Keratinocyte (primary cell): ENCODE measurements around the gene SCAF1. TPM values are rescaled to one million over a fixed set of nuclear protein-coding genes. Genes with fewer than 3 reads are reported as not detected.

Source experiments
- DNase-seq: peaks from one replicate; pipeline ENCODE4 v3.0.0-alpha.2; 2011; ENCODE audit warnings: low read depth, missing footprints, low spot score
- FAIRE-seq: peaks from 2 replicates; lab custom pipeline; 2011; peaks lifted over from hg19 to GRCh38; lab: Jason Lieb, UNC
- H2AFZ ChIP-seq: 2 replicates; pipeline ENCODE4 v1.6.0; 2012; ENCODE audit warnings: low read length, control low read depth, inconsistent platforms; ENCODE audit not compliant: control insufficient read depth
- H3K27ac ChIP-seq: 2 replicates; pipeline ENCODE4 v1.5.1; 2011; ENCODE audit warnings: low read length; ENCODE audit not compliant: control insufficient read depth, insufficient read depth
- H3K27me3 ChIP-seq: 3 replicates; pipeline ENCODE4 v1.6.0; 2011; ENCODE audit warnings: low read length; ENCODE audit not compliant: control insufficient read depth, insufficient read depth; ENCODE audit errors: extremely low read depth
- H3K36me3 ChIP-seq, 2 experiments: 2 replicates in 1 of 2; 3 replicates in 1 of 2; pipeline ENCODE4 v1.5.1; 2011; ENCODE audit warnings: low read length in 2 of 2, mild to moderate bottlenecking in 1 of 2; ENCODE audit not compliant: control insufficient read depth in 2 of 2, insufficient read depth in 2 of 2; ENCODE audit errors: extremely low read depth in 1 of 2
- H3K4me1 ChIP-seq: 3 replicates; pipeline ENCODE4 v1.5.1; 2011; ENCODE audit warnings: low read length; ENCODE audit not compliant: control insufficient read depth, insufficient read depth; ENCODE audit errors: extremely low read depth
- H3K4me2 ChIP-seq: 3 replicates; pipeline ENCODE4 v1.6.0; 2011; ENCODE audit warnings: low read depth, low read length; ENCODE audit not compliant: control insufficient read depth, insufficient read depth; ENCODE audit errors: extremely low read depth
- H3K4me3 ChIP-seq, 3 experiments: fragments of 200-600 bp in 1 of 3; sonication (generic) in 1 of 3; 2 replicates in 2 of 3; 3 replicates in 1 of 3; pipeline ENCODE4 v1.5.1; 2011 to 2016; ENCODE audit warnings: low read length in 3 of 3, mild to moderate bottlenecking in 3 of 3, control low read depth in 2 of 3, inconsistent platforms in 1 of 3, low read depth in 1 of 3, mixed read lengths in 1 of 3, mixed run types in 1 of 3, moderate library complexity in 1 of 3; ENCODE audit not compliant: control insufficient read depth in 2 of 3, insufficient read depth in 2 of 3; ENCODE audit errors: extremely low read depth in 1 of 3
- H3K79me2 ChIP-seq: 2 replicates; pipeline ENCODE4 v1.6.0; 2012; ENCODE audit warnings: low read length; ENCODE audit not compliant: control insufficient read depth, insufficient read depth
- H3K9ac ChIP-seq: 3 replicates; pipeline ENCODE4 v1.6.0; 2011; ENCODE audit warnings: low read length; ENCODE audit not compliant: control insufficient read depth, insufficient read depth; ENCODE audit errors: extremely low read depth
- H3K9me1 ChIP-seq: 3 replicates; pipeline ENCODE4 v1.6.0; 2011; ENCODE audit warnings: low read length; ENCODE audit not compliant: control insufficient read depth, insufficient read depth; ENCODE audit errors: extremely low read depth
- H3K9me3 ChIP-seq: 2 replicates; pipeline ENCODE4 v1.5.1; 2012; ENCODE audit warnings: low read depth, low read length; ENCODE audit not compliant: control insufficient read depth
- H4K20me1 ChIP-seq: 3 replicates; pipeline ENCODE4 v1.6.0; 2011; ENCODE audit warnings: low read length; ENCODE audit not compliant: control insufficient read depth, insufficient read depth; ENCODE audit errors: extremely low read depth
- EZH2 ChIP-seq: IDR thresholded peaks from one replicate; pipeline ENCODE4 v1.6.1; 2012; ENCODE audit warnings: inconsistent platforms, mild to moderate bottlenecking, low read length, moderate library complexity
- dilution Hi-C: fragments of 300-500 bp; cut with MboI; formaldehyde crosslinking; loops from one replicate; pipeline ENCODE4 v1.7.0; 2020; ENCODE audit warnings: low sequenced_read_pairs; ENCODE audit not compliant: extremely low pct_ligation_motif_present
- polyA plus RNA-seq, 5 experiments: library from polyadenylated mRNA; depleted of rRNA in 3 of 5; stranded (reverse) in 3 of 5; stranded (forward) in 1 of 5; unstranded in 1 of 5; fragments of >200 nt; gene quantifications; 1 replicate in 1 of 5; 2 replicates in 3 of 5; 3 replicates in 1 of 5; pipeline versions ENCODE4 v1.2.1 to v1.2.3, GENCODE V29; 2011 to 2012; ENCODE audit warnings: missing spikeins in 2 of 5, low read depth in 1 of 5, low replicate concordance in 1 of 5
- TF ChIP-seq, protein P1 (sequence below), 3 experiments: IDR thresholded peaks in 1 of 3; conservative IDR thresholded peaks in 1 of 3; optimal IDR thresholded peaks in 1 of 3; 2 replicates in 2 of 3; 3 replicates in 1 of 3; pipeline versions ENCODE3 to v1.5.1; 2011; ENCODE audit warnings: low read length in 3 of 3, mild to moderate bottlenecking in 3 of 3, moderate library complexity in 2 of 3, control low read depth in 1 of 3, inconsistent platforms in 1 of 3; ENCODE audit not compliant: insufficient read depth in 2 of 3; ENCODE audit errors: extremely low read depth in 1 of 3

The SCAF1 gene
- polyA plus RNA-seq, 1 donor (not counting 4 experiments of a cell fraction or from before 2014, with no cell fraction given), result 3.4 TPM

DNA sequence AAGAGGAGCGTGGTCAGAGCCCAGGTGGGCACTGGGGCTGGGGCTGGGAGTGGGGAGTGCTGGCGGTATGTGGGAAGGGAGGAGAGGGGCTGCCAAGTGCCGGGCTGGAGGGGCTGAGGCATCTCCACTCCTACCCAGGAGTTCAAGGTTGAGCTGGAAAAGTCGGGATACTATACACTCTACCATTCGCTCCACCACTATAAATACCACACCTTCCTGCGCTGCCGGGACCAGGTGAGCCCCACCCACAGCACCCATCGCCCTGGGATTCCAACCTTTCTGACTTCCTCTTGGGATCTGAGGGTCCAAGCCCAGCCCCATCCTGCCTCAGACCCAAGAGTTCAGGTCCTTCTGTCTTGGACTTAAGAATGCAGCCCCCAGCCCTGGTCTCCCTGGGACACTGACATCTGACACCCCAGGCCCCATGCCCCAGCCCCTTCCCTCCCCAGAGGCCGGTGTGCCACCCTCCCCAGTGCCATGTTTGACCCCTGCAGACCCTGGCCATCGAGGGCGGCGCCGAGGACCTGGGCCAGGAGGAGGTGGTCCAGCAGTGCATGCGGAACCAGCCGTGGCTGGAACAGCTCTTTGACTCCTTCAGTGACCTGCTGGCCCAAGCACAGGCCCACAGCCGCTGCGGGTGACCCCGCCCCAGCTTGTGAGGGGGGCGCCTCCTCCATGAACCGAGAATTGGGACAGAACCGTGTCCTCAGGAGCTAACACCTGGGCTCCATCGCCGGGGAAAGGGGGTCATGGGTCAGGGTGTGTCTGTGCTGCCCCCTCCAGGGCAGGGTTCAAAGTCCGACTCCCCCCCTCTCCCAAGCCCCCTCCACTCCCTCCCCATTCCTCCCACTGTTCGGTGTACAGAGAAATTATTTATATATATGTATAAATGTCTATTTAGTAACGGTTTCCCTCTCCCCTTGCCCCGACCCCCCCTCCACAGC, 16.8 kb upstream of the SCAF1 start:
- Histone ChIP-seq H4K20me1 (no peaks in the 10 kb centered on the region), H3K36me3 (peaks cover 6 to 12% of the 10 kb centered on the region in 2 experiments), H3K4me1 (no peaks in the 10 kb centered on the region), H3K9ac (no peak overlapping the region), H2AFZ (no peak overlapping the region), H3K9me1 (no peaks in the 10 kb centered on the region), H3K27ac (no peak overlapping the region), H3K79me2 (no peaks in the 10 kb centered on the region), H3K9me3 (no peaks in the 10 kb centered on the region), H3K27me3 (no peaks in the 10 kb centered on the region), H3K4me3 (no peak overlapping the region), H3K4me2 (no peak overlapping the region)
- no peak for FAIRE-seq
- TF ChIP-seq, protein P1, sequence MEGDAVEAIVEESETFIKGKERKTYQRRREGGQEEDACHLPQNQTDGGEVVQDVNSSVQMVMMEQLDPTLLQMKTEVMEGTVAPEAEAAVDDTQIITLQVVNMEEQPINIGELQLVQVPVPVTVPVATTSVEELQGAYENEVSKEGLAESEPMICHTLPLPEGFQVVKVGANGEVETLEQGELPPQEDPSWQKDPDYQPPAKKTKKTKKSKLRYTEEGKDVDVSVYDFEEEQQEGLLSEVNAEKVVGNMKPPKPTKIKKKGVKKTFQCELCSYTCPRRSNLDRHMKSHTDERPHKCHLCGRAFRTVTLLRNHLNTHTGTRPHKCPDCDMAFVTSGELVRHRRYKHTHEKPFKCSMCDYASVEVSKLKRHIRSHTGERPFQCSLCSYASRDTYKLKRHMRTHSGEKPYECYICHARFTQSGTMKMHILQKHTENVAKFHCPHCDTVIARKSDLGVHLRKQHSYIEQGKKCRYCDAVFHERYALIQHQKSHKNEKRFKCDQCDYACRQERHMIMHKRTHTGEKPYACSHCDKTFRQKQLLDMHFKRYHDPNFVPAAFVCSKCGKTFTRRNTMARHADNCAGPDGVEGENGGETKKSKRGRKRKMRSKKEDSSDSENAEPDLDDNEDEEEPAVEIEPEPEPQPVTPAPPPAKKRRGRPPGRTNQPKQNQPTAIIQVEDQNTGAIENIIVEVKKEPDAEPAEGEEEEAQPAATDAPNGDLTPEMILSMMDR (optimal IDR thresholded peaks at IDR 0.05 in 1 of 3, IDR thresholded peaks at IDR 0.05 in 1 of 3, conservative IDR thresholded peaks at IDR 0.05 in 1 of 3; ENCODE audit: extremely low read depth in 1 of 3, insufficient read depth in 2 of 3, low read length in 3 of 3), result no peak
- TF ChIP-seq EZH2, result no peak
- no peak for DNase-seq
- dilution Hi-C loops, result no loop called here

DNA sequence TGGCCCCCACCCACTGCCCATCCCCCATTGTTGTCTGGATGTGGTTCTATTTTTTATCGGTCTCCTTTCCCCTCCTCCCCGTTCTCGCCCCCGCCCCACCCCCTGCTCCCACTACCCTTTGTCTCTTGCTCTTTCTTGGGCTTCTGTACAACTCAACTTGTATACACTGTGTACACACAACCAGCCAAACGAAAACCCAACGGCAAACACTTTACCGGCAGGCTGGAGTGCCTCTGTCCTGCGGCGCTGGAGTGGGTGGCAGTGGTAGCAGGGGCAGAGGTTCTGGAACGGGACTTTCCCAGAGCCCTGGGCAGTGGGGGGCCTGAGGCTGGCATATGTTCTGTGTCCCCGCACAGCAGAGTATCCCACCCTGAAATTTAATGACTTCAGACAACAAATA, 15.8 kb upstream of the SCAF1 start:
- Histone ChIP-seq H3K9me3 (no peaks in the 10 kb centered on the region), H2AFZ (no peak overlapping the region), H3K4me2 (no peak overlapping the region), H3K9ac (no peak overlapping the region), H3K9me1 (no peaks in the 10 kb centered on the region), H4K20me1 (no peaks in the 10 kb centered on the region), H3K36me3 (peaks cover 4 to 12% of the 10 kb centered on the region in 2 experiments), H3K27ac (no peak overlapping the region), H3K4me1 (peaks cover 3% of the 10 kb centered on the region), H3K4me3 (no peak overlapping the region), H3K27me3 (no peaks in the 10 kb centered on the region), H3K79me2 (no peaks in the 10 kb centered on the region)
- TF ChIP-seq, protein P1 (optimal IDR thresholded peaks at IDR 0.05 in 1 of 3, IDR thresholded peaks at IDR 0.05 in 1 of 3, conservative IDR thresholded peaks at IDR 0.05 in 1 of 3; ENCODE audit: extremely low read depth in 1 of 3, insufficient read depth in 2 of 3, low read length in 3 of 3), result no peak
- TF ChIP-seq EZH2, result no peak
- FAIRE-seq, result no peak
- no peak for DNase-seq
- dilution Hi-C loops, result no loop called here
